Uterus (tissue), 2 donors: ENCODE results near the gene R3HCC1L.

Experiments used
- POLR2A ChIP-seq, 2 donors: fragments of 450-650 bp; IDR thresholded peaks; one replicate each; pipeline ENCODE4 v1.6.1; 2016; ENCODE audit warnings: antibody characterized with exemption in 2 of 2, mild to moderate bottlenecking in 1 of 2, moderate library complexity in 1 of 2
- TF ChIP-seq, protein P1 (sequence below), 4 experiments: fragments of 200-600 bp in 2 of 4; fragments of 450-650 bp in 2 of 4; sonication (generic) in 2 of 4; IDR thresholded peaks; one replicate each; pipeline ENCODE4 v1.5.1; 2016 to 2019; ENCODE audit warnings: antibody characterized with exemption in 4 of 4, mild to moderate bottlenecking in 2 of 4, moderate library complexity in 1 of 4

DNA sequence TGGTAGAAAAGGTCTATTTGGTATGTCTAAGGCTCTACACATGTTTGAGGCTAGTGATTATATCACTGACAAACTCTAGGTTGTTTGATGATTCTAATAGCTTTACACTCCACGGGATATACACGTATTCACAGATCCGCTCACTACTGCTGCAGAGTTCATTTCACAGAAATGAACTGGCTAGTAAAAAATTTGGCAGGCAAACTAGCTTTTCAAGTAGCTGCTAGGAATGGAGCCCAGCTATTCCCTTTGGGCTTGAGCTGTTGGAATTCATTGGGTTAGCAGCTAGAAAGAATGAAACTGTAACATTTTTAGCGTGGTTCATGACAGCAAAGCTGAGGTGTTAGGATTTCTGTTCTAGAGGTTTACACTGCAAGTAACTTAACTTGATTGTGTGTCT, 37.6 kb downstream of the R3HCC1L start:
- TF ChIP-seq, protein P1, sequence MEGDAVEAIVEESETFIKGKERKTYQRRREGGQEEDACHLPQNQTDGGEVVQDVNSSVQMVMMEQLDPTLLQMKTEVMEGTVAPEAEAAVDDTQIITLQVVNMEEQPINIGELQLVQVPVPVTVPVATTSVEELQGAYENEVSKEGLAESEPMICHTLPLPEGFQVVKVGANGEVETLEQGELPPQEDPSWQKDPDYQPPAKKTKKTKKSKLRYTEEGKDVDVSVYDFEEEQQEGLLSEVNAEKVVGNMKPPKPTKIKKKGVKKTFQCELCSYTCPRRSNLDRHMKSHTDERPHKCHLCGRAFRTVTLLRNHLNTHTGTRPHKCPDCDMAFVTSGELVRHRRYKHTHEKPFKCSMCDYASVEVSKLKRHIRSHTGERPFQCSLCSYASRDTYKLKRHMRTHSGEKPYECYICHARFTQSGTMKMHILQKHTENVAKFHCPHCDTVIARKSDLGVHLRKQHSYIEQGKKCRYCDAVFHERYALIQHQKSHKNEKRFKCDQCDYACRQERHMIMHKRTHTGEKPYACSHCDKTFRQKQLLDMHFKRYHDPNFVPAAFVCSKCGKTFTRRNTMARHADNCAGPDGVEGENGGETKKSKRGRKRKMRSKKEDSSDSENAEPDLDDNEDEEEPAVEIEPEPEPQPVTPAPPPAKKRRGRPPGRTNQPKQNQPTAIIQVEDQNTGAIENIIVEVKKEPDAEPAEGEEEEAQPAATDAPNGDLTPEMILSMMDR (IDR thresholded peaks at IDR 0.05), result no peak
- no peak for TF ChIP-seq POLR2A (IDR thresholded peaks at IDR 0.05)
